Ramos (cell line): ENCODE data around the gene PSMD3.

Experiments used
- in situ Hi-C: fragments of 300-500 bp; cut with MboI; formaldehyde crosslinking; loops from one replicate; pipeline ENCODE4 v1.14.3; 2022; ENCODE audit warnings: low sequenced_read_pairs; ENCODE audit not compliant: unreplicated experiment

The PSMD3 gene

DNA sequence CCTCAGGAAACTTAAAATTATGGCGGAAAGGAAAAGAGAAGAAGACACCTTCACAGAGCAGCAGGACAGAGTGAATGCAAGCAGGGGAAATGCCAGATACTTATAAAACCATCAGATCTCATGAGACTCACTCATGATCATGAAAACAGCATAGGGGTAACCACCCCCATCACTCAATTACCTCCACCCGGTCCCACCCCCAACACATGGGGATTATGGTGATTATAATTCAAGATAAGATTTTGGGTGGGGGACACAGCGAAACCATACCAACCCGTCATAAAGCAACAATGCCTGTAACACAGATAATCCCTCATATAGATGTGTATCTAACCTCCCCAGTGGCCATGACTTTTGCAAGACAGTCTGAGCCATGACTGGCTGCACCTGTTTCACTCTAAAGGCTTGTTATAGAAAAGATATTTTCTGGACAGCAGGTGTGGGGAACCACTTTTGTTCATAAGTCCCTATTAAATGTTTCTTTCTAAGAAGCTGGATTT, 24.8 kb upstream of the PSMD3 start:
- in situ Hi-C loops = no loop called here

DNA sequence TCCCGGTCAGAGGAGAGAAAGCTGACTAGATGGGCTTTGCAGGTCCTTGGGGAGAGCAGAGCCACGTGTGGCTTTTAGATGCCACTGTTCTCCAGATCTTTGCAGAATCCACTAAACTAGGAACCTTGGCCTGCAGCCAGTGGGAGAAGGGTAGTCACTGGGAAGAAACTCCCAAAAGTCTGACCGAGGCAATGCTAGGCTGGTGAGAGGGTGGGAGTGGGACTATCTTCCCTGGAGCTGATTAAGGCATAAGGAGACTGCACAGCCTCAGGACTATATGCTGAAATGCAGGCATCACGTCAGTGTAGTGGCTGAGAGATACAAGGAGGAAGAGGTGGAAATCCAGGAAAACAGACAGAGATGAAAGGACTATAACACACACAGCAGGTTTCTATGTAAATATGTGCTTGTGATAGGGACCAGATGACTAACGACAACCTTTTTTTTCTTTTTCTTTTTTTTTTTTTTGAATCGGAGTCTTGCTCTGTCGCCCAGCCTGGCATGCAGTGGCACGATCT, 20.0 kb upstream of the PSMD3 start:
- in situ Hi-C loops = no loop called here

DNA sequence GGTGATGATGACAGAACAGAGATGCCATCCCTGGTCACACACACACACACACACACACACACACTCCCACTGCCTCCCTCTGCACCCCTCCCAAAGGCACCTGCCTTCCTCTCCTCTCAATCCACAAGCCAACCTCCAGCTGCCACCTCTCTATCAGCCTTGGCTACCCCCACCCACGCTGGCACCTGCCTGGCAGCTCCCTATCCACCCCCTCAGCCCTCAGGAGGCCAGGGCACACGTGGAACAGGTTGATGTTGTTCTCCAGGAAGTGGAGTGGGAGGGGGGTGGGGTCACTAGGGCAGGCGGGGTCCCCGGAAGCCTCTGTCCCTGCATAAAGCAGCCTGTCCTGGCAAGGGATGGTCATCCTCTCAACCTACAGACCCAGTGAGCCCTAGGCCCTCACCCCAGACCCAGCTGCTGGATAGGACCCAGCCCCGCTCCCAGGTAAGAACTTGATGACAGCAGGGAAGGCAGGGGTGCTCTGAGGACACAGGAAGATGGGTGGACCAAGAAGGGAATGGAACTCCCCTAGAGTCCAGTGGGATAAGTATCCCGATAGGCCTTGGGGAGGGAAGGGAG, 17.9 kb upstream of the PSMD3 start, which contains the start of gene GSDMA:
TSS of gene GSDMA (plus strand) at position 363 of the 579 bp plus-strand sequence. CDS start 2,684 bp downstream, outside the sequence.
- in situ Hi-C loops = no loop called here

DNA sequence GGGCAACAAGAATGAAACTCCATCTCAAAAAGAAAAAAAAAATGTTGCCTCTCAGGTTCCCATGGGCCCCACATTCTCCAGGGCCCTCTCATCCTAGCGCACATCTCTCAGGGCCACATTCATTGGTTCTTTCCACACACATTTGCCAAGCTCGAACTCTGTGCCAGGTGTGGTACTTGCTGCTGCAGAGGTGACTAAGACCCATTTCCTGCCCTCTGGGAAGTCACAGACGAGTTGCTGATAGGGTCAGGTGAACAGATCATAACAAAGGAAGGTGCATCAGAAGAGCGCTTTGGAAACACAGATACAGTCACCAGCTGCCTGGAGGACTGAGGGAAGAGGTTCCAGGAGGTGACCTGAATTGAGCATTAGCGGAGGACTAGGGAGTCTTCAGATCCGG, 16.8 kb upstream of the PSMD3 start:
- in situ Hi-C loops = no loop called here

DNA sequence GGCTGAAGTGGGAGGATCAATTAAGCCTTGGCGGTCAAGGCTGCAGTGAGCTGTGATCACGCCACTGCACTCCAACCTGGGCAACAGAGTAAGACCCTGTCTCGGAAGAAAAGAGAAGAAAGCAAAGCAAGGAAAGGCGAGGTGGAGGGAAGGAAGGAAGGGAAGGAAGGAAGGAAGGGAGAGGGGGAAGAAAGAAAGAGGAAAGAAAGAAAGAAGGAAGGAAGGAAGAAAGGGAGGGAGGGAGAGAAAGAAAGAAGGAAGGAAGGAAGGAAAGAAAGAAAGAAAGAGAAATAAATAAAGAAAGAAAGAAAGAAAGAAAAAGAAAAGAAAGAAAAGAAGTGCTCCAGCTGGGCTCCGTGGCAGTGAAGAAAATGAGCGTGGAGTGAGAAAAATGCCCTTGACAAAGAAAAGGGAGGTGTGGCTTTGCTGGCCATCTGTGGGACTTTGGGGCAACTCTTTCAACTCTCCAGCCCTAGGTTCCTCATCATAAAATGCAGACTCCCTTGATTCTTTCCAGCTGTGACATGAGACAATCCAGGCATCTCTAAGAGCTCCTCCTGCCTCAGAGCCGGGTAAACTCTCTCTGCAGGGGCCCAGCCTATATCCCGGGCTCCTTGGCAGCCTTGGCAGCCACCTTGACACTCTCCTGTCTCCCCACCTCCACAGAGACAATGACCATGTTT, 15.4 kb upstream of the PSMD3 start:
- in situ Hi-C loops = no loop called here

DNA sequence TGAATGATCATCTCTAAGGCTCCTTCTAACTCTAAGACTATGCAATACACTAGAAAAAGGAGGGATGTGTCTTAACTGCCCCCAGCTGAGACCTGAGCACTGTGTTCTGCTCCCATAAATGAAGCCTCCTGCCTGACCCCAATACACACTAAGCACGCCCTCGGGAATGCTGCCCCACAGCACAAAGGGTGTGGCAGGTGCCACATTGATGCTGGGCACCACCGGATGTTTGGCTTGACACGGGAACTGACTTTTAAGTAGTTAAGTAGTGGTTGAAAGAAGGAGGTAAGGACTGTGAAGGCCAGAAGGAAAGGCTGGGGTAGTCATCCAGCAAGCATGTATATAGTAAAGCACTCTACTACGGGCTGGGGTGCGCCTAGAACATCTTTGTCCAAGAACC, 13.8 kb upstream of the PSMD3 start:
- in situ Hi-C loops = no loop called here

DNA sequence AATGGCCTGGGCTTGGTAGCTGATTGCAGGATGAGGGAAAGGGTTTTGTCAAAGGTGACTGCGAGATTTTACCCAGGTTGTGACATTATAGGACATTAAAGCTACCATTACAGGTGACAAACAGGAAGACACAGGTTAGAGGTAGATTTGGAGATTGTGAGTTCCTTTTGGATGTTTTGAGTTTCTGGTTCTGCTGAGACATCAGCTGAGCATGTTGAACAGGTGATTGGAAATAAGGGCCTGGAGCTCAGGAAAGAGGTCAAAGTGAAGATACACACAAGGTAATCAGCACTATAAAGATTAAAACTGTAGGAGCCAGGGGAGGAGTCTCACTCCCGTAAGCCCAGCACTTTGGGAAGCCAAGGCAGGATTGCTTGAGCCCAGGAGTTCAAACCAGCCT, 11.8 kb upstream of the PSMD3 start:
- in situ Hi-C loops = no loop called here

DNA sequence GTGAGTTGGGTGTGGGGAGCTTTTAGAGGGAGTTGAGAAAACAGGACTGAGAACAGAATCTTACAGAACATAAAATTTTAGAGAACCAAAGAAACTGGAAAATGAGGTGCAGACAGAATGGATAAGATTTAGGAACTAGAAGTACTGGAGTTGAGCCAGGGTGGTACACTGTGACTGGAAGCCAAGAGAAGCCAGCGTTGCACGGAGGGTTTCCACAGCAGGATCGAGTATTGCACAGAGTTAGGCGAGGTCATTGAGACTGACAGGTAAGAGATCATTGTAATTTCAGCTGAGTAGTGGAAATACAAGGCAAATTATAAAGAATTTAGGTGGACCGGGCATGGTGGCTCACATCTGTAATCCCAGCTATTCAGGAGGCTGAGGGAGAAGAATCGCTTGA, 11.2 kb upstream of the PSMD3 start:
- in situ Hi-C loops = no loop called here

DNA sequence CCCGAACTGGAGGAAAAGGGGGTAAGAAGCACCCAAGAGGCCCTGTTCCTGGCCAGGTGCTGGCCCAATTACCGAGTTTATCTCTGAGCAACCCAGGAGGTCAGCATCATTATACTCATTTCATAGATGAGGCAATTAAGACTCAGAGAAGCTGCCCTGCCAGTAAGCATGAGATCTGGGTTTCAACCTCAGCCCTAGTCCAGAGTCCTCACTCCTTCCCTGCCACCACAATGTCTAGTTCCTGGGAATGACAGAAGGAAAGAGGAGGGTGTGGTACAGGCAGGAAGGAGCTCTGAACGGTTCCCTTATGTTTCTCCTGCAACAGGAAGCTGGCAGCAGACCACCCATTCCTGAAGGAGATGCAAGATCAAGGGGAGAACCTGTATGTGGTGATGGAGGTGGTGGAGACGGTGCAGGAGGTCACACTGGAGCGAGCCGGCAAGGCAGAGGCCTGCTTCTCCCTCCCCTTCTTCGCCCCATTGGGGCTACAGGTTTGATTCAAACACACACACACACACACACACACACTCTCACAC, 10.4 kb upstream of the PSMD3 start:
- in situ Hi-C loops = no loop called here

DNA sequence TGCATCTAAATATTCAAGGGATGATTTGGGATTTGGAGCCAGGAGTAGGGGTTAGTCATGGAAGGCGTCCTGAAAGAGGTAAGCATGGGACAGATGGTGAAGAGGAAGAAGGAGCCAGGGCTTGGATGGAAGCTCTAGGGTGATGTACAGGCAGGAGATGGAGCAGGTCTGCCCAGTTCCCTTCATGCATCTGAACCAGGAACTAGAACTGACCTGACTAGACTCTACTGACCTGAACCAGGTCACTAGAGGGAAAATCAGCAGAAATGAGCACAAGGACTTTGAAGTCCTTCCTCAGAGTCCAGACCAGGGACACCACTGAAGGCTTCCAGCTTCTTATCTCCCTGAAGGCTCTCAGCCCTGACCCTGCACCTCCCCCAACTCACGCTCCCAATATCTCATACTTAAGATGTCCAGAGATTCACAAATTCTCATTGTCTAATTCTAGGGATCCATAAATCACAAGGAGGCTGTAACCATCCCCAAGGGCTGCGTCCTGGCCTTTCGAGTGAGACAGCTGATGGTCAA, 9.5 kb upstream of the PSMD3 start:
- in situ Hi-C loops = no loop called here

DNA sequence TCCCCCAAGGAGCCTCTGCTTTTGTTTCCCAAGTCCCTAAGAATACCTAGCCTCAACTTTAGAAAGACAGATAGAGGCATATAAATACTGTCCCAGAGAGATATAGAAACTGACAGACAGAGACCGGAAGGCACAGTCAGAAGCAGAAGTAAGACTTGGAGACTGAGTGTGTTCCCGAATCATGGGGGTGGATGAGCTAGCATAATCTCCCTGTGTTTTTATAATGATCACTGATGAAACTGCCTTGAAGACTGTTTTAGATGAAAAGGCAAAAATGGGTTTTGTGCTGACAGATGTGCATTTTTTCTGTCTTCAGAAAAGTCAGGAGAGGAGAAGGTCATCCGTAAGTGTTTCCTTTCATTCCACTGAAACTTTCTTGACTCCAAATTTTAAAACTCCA, 8.3 kb upstream of the PSMD3 start:
- in situ Hi-C loops = no loop called here

DNA sequence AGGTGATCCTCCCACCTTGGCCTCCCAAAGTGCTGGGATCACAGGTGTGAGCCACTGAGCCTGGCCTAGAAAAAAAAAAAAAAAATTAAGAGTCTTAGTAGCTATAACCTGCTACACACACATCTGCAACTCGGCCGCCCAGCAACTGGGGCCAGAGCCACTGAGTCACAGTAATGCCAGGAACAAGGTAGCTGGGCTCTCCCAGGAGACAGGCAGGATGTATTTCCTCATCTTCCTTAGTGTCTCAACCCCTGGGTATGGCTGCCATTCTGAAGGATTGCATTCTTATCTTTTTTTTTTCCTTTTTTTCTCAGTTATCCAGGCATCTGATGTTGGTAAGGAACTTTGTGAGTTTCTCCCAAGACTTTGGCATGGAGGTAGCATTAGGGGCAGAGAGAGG, 7.1 kb upstream of the PSMD3 start:
- in situ Hi-C loops = no loop called here

DNA sequence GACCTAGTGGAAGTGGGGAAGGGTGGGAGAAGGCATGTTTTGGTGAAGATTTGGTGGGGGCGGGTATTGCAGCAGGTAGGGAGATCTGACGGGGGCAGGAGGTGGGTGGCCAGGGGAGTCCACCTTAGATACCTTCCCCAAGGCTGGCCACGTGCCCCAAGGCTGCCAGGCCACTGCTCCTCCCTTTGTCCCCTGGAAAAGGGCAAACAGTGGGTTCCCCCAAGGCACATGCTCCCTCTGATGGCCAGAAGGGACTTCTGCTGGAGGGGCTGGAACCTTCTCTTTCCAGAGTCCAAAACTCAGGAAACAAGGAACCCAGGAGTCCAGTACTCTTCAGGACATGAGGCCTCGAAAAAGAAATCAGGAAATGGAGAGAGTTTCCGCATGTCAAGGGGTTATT, 6.2 kb upstream of the PSMD3 start:
- in situ Hi-C loops = no loop called here

DNA sequence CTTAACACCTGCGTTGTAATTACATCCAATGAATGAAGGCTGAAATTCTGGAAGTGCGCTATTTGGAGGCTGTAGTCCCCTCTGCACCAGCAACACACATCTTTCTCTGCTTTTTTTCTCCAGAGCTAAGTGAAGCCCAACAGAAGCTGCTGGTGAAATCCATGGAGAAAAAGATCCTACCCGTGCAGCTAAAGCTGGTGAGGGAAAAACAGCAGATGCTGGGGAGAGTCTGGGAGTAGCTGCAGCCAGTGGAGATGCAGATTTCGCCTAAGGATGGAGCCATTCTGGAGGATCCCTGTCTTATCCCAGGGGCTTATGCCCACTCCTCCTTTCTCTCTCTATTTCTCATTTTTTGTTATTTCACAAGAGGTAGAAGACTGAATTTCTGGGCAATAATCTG, 4.8 kb upstream of the PSMD3 start:
- in situ Hi-C loops = no loop called here

DNA sequence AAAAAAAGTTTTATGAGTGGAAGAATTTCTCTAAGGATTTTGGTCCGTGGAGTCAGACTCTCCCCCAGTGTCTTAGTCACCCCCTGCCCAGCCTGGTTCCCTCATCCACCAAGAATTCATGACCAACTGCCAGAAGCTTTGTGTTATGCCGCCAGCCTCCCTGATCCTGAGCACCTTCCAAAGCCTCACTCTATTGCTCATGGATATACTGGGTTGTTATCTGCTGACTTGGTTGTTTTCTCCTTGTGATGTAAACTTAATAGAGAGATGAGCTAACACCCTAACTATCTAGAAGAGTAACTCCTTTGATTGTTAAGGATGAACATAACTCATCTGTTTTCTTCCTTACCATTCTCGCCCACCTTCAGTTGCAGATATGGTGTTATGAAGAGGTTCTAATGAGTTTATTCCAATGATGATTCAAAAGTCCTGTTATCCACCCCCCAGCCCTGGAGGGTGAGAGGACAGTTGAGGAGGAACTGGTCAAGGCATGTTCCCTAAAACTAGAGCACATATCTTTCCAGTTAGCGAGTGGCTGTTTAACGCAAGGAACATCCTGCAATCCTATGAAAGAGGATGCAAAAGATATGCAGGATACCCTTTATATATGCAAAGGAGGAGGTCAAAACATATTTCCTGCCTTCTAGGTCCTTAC, 1.5 kb upstream of the PSMD3 start:
- in situ Hi-C loops = no loop called here

DNA sequence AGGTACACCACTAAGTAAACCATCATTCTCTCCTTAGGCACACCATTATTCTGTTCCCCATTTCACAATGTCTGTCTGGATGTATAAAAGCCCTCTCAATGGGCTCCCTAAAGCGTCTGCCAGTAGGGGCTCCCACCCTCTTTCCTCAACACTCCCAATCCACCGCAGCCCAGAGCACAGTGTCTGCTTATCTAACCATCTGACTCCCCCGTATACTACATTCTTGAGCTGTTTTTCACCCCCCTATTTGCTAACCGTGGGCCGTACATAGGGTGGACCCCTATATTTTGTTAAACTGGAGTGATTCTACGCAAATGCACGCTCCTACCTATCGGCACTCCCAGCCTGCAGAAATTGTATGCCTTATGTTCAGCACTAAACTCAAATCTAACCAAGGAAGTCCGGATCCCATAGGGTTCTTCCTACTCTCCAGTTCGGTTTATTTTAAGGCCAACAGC, 685 bp upstream of the PSMD3 start:
- in situ Hi-C loops = no loop called here

DNA sequence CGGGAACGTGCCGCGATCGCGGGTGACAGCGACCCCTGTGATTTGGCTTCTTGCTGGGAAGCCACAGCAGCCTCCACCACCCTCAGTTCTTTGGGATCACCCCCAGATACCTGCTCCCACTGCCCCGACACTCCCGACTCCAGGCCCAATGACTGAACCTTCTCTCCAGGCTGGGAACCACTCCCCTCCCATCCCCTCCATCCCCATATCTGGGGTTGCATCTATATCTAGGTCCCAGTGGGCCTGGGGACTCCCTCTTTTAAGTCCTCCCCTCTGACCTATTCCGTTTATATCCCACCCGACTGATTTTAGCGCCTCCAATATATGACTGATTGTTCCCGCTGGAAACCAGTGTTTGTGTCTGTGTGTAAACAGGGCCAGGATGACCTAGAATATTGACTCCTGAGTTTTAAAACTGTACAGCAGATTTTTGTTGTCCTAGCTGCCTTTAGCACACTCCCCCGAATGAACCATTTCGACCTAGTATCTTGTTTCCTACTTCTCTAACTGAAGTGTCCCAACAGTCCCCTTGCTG, 667 bp downstream of the PSMD3 start:
- in situ Hi-C loops = no loop called here

DNA sequence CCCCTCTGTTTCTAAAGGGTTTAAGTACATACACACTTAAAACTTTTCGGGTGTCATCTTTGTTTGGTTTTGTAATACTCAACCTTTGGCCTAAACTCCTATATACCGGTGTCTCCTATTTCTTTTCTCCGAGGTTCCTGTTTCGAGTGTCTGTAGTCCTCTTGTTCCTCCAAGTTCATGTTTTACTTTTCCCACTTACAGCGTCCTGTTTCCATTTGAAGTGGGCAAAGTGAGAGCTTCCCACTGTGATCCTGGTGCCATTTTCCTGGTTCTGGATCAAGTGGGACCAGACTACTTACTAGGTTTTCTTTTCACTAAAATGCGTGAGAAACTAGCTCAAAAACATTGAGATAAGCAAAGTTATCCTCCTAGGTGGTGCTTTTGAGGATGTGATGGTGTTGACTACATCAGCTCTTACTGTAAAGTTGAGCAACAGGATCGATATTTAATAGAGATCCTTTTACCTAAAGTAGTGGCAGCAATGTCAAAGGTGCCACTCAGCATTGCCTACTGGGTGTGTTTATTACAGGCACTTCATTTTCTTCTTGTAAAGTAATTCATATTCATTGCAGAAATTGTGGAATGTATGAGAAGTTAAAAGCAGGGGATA, 1.3 kb downstream of the PSMD3 start:
- in situ Hi-C loops = no loop called here

DNA sequence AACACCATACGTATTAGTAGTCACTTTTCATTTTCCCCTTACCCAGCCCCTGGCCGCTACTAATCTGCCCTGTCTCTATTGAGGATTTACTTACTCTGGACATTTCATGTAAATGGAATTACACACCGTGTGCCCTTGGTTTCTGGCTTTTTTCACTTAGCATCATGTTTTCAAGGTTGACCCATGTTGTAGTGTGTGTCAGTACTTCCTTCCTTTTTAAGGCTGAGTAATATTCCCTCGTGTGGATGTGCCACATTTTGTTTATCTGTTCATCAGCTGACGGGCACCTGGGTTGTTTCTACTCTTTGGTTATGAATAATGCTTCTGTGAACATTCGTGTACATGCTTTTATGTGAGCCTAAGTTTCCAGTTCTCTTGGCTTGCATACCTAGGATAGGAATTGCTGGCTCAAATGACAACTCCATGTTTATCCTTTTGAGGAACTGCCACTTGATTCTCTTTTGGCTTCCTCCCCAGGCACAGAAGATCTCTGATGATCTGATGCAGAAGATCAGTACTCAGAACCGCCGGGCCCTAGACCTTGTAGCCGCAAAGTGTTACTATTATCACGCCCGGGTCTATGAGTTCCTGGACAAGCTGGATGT, 7.7 kb downstream of the PSMD3 start:
- in situ Hi-C loops = no loop called here

DNA sequence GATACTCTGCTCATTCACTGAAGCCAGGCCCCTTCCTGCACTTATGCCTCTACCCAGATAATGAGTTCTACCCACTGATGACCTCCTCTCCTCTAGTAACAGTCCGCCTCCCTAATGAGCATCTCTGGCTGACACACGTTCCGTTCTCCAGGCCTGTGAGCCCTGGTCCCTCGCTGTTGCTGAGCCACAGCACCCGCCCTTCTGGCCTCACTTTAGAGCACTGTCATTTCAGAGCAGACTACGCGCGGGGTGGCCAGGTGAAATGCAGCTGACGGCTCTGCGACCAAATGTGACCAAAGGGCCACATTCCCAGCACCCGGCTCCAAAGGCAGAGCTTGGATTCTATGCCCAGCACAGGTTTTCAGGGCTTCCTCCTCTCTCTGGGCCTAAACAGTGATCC, 13.8 kb downstream of the PSMD3 start:
- in situ Hi-C loops = no loop called here
